Stomach (tissue), 4 donors: Measurements from ENCODE around the gene PLPP3.

Experiments used
- CTCF ChIP-seq, 7 experiments: fragments of 450-650 bp in 4 of 7; fragments of 200-600 bp in 3 of 7; sonication (generic) in 3 of 7; IDR thresholded peaks; one replicate each; pipeline ENCODE4 v1.5.1; 2016 to 2019; ENCODE audit warnings: antibody characterized with exemption in 7 of 7, control low read depth in 2 of 7, mild to moderate bottlenecking in 1 of 7
- POLR2A ChIP-seq, 4 donors: fragments of 450-650 bp; IDR thresholded peaks; one replicate each; pipeline ENCODE4 v1.6.1; 2016; ENCODE audit warnings: antibody characterized with exemption in 4 of 4, control low read depth in 2 of 4, mild to moderate bottlenecking in 1 of 4, moderate library complexity in 1 of 4

GRCh38 chr1:56551691-56552090 is 27.7 kb downstream of the PLPP3 start:
- TF ChIP-seq CTCF (IDR thresholded peaks at IDR 0.05) (no peak), POLR2A (IDR thresholded peaks at IDR 0.05) (no peak)
